ENCODE results near the gene KCNAB2.

KCNAB2 gene

GRCh38 chr1:6098303-6099215 is 52.9 kb downstream of the KCNAB2 start:
- DNase-seq: no peak

- no peak for DNase-seq
Observed at GRCh38 chr1:6099297-6099696, 53.6 kb downstream of the KCNAB2 start.

GRCh38 chr1:6099787-6100765 is 54.4 kb downstream of the KCNAB2 start:
- no peak for DNase-seq

- peak; percentile 50 for DNase-seq
Observed at GRCh38 chr1:6100861-6101783, 55.4 kb downstream of the KCNAB2 start.

- no peak for DNase-seq
Observed at GRCh38 chr1:6101826-6102531, 56.3 kb downstream of the KCNAB2 start.

- no peak for DNase-seq
Observed at GRCh38 chr1:6102532-6102845, 56.8 kb downstream of the KCNAB2 start.

GRCh38 chr1:6103111-6103853 is 57.6 kb downstream of the KCNAB2 start:
- DNase-seq: no peak

GRCh38 chr1:6103854-6104530 is 58.3 kb downstream of the KCNAB2 start:
- no peak for DNase-seq

- DNase-seq: no peak
Observed at GRCh38 chr1:6104631-6105030, 58.9 kb downstream of the KCNAB2 start.

- no peak for DNase-seq
Observed at GRCh38 chr1:6105218-6105679, 59.6 kb downstream of the KCNAB2 start.

- DNase-seq: no peak
Observed at GRCh38 chr1:6105763-6106162, 60.1 kb downstream of the KCNAB2 start.

- DNase-seq: no peak
Observed at GRCh38 chr1:6106321-6106731, 60.6 kb downstream of the KCNAB2 start.

GRCh38 chr1:6106977-6107376 is 61.3 kb downstream of the KCNAB2 start:
- DNase-seq: no peak

- DNase-seq: no peak
Observed at GRCh38 chr1:6107409-6108356, 62.0 kb downstream of the KCNAB2 start.

- DNase-seq: no peak
Observed at GRCh38 chr1:6108476-6108875, 62.8 kb downstream of the KCNAB2 start.

GRCh38 chr1:6108937-6109614 is 63.4 kb downstream of the KCNAB2 start:
- no peak for DNase-seq

GRCh38 chr1:6109688-6110087 is 64.0 kb downstream of the KCNAB2 start:
- no peak for DNase-seq

GRCh38 chr1:6110326-6110725 is 64.6 kb downstream of the KCNAB2 start:
- no peak for DNase-seq

GRCh38 chr1:6111571-6111970 is 65.9 kb downstream of the KCNAB2 start:
- no peak for DNase-seq
